Bronchial epithelial cell (primary cell): ENCODE measurements around the gene LRMDA. TPM values are rescaled to one million over a fixed set of nuclear protein-coding genes. Genes with fewer than 3 reads are reported as not detected.

Experiments used
- DNase-seq: peaks from one replicate; pipeline ENCODE4 v3.0.0-alpha.2; 2010; ENCODE audit warnings: low read depth
- FAIRE-seq: peaks from 2 replicates; lab custom pipeline; 2011; peaks lifted over from hg19 to GRCh38; lab: Jason Lieb, UNC
- H3K27me3 ChIP-seq: 2 replicates; pipeline ENCODE4 v1.5.1; 2011; ENCODE audit warnings: low read length; ENCODE audit not compliant: control insufficient read depth, insufficient read depth
- H3K36me3 ChIP-seq: 2 replicates; pipeline ENCODE4 v1.5.1; 2011; ENCODE audit warnings: low read length; ENCODE audit not compliant: control insufficient read depth, insufficient read depth
- H3K4me3 ChIP-seq: 2 replicates; pipeline ENCODE4 v1.5.1; 2011; ENCODE audit warnings: mild to moderate bottlenecking, low read depth, low read length, control low read depth
- CTCF ChIP-seq: IDR thresholded peaks from 2 replicates; pipeline ENCODE4 v1.5.1; 2011; ENCODE audit warnings: mild to moderate bottlenecking, moderate library complexity, low read length, control low read depth, inconsistent platforms; ENCODE audit not compliant: insufficient read depth, severe bottlenecking
- total RNA-seq: library from RNA; depleted of rRNA; stranded (reverse); fragments of >200 nt; gene quantifications from 2 replicates; pipeline ENCODE4 v1.2.1, GENCODE V29; 2014

LRMDA gene
- total RNA-seq, 1 donor from 2014 or later, result 1.6 TPM

- no peak overlapping the region for H3K4me3 ChIP-seq
- no peak for FAIRE-seq
- no peak for TF ChIP-seq CTCF
- peaks cover 5% of the 10 kb centered on the region for H3K27me3 ChIP-seq
- no peak for DNase-seq
- H3K36me3 ChIP-seq, result no peaks in the 10 kb centered on the region
Measured at GRCh38 chr10:75994357-75995040, 563.1 kb downstream of the LRMDA start.

- Histone ChIP-seq H3K36me3 (no peaks in the 10 kb centered on the region), H3K4me3 (no peak overlapping the region), H3K27me3 (peaks cover 5% of the 10 kb centered on the region)
- no peak for DNase-seq
- TF ChIP-seq CTCF, result no peak
- FAIRE-seq, result peak; percentile 55
Measured at GRCh38 chr10:75995041-75995430, 563.6 kb downstream of the LRMDA start.

- TF ChIP-seq CTCF, result no peak
- Histone ChIP-seq H3K4me3 (no peak overlapping the region), H3K36me3 (no peaks in the 10 kb centered on the region), H3K27me3 (peaks cover 5% of the 10 kb centered on the region)
- FAIRE-seq, result no peak
- DNase-seq, result no peak
Measured at GRCh38 chr10:75995720-75996119, 564.3 kb downstream of the LRMDA start.

GRCh38 chr10:75999001-75999400 lies 567.6 kb downstream of the LRMDA start:
- Histone ChIP-seq H3K36me3 (no peaks in the 10 kb centered on the region), H3K27me3 (peaks cover 5% of the 10 kb centered on the region), H3K4me3 (no peak overlapping the region)
- no peak for TF ChIP-seq CTCF
- FAIRE-seq, result no peak
- no peak for DNase-seq

- H3K36me3 ChIP-seq, result no peaks in the 10 kb centered on the region
- DNase-seq (no peak), FAIRE-seq (no peak)
- H3K4me3 ChIP-seq, result no peak overlapping the region
- TF ChIP-seq CTCF, result no peak
- H3K27me3 ChIP-seq, result peaks cover 5% of the 10 kb centered on the region
Measured at GRCh38 chr10:75999515-76000209, 568.2 kb downstream of the LRMDA start.
